H1 (cell line): ENCODE data around the gene PRCD. TPM values are rescaled to one million over a fixed set of nuclear protein-coding genes. Genes with fewer than 3 reads are reported as not detected.

ENCODE experiments used
- CHD7 ChIP-seq: fragments of 300-600 bp; sonication (generic); IDR thresholded peaks from 2 replicates; pipeline ENCODE4 v1.7.1; 2012; ENCODE audit warnings: low read length, moderate library complexity, mild to moderate bottlenecking, inconsistent platforms; ENCODE audit not compliant: insufficient replicate concordance
- FOSL1 ChIP-seq: IDR thresholded peaks from 2 replicates; pipeline ENCODE4 v1.6.1; 2011; ENCODE audit warnings: mild to moderate bottlenecking, low read depth, low read length, moderate library complexity; ENCODE audit not compliant: insufficient read depth
- GTF2F1 ChIP-seq: IDR thresholded peaks from 2 replicates; pipeline ENCODE4 v1.6.1; 2012; ENCODE audit warnings: low read depth, low read length, improper control_type of control experiment, borderline replicate concordance
- MAX ChIP-seq: IDR thresholded peaks from 2 replicates; pipeline ENCODE4 v1.6.1; 2012; ENCODE audit warnings: inconsistent platforms
- POLR2A ChIP-seq, 2 experiments: IDR thresholded peaks; 1 replicate in 1 of 2; 2 replicates in 1 of 2; pipeline ENCODE4 v1.6.1; 2011; ENCODE audit warnings: low read depth in 2 of 2, low read length in 2 of 2, mild to moderate bottlenecking in 2 of 2; ENCODE audit errors: control extremely low read depth in 1 of 2
- SP2 ChIP-seq: IDR thresholded peaks from 2 replicates; pipeline ENCODE4 v1.6.1; 2012; ENCODE audit warnings: mild to moderate bottlenecking, low read length, inconsistent platforms
- polyA plus RNA-seq, 7 experiments: library from polyadenylated mRNA; depleted of rRNA in 3 of 7; stranded (reverse) in 5 of 7; unstranded in 2 of 7; fragments of >200 nt in 5 of 7; fragments of 200-250 nt in 2 of 7; gene quantifications; 1 replicate in 5 of 7; 2 replicates in 1 of 7; 4 replicates in 1 of 7; pipeline versions ENCODE4 v1.2.1 to v1.2.3, GENCODE V29; 2011 to 2013; ENCODE audit warnings: missing spikeins in 2 of 7, mixed read lengths in 2 of 7
- total RNA-seq: library from RNA; stranded (reverse); fragmentation: NEBNext Ultra II Directional; extraction: Animal tissue kit (Norgen Biotek cat#: 25700); gene quantifications from 2 replicates; pipeline ENCODE4 v1.2.1, GENCODE V29; 2021

Gene PRCD
- total and polyA plus RNA-seq, 2 of the 8 experiments (the other 6 are each of a cell fraction or from before 2014, with no cell fraction given): 0.77 to 2.1 TPM

- TF ChIP-seq CHD7 (no peak), GTF2F1 (no peak), SP2 (no peak), POLR2A (IDR thresholded peaks at IDR 0.05; ENCODE audit: control extremely low read depth in 1 of 2, low read depth in 2 of 2, low read length in 2 of 2) (no peak), MAX (no peak), FOSL1 (no peak)
- TF ChIP-seq, all 59 proteins: peak for 0
These were observed 46.8 kb upstream of the PRCD start (continued) for GRCh38 chr17:76492989-76493501.
